ENCODE measurements around the gene PI16.

The PI16 gene

DNA sequence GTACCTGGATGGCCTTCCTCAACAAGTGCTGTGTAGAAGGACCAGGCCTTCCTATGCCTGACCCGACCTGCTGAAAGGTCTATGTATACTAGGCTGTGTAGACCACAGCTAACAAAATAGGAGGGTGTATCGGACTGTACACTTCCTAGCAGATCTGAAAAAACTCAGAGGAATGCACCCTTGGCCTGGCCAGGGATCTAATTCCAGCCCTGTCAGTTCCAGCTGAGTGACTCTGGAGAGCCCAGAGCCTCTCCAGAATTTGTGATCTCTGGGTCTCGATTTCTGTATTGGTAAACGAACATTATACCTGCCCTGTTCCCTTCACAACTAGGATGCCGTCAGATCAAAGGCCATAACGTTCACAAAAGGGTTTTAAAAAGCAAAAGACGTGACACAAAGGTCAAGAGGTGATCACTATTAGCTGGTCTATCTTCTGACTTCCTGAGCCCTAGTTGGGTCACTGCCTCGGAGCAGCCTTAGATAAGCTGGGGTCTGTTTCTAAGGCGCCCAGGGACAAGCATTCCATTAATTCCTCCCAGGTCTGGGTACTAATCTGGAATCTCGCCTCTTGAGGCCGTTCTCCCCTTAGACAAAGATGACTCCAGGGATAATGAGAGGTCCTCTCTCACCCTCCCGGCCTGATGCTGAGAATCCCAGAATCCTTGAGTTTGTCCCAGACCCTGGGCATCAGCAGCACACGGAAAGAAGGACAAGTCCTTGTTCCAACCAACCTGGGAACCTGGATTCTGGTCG, 17.6 kb downstream of the PI16 start:
- Mint-ChIP-seq H3K4me3 (no peak overlapping the region), H3K9me3 (no peaks in the 10 kb centered on the region), H3K36me3 (peaks cover 61% of the 10 kb centered on the region), H3K27me3 (no peaks in the 10 kb centered on the region), H3K4me1 (no peaks in the 10 kb centered on the region), H3K27ac (no peak overlapping the region)
- ATAC-seq: no peak

- Mint-ChIP-seq H3K4me3 (no peak overlapping the region), H3K27ac (no peak overlapping the region), H3K4me1 (peaks cover 10% of the 10 kb centered on the region), H3K27me3 (no peaks in the 10 kb centered on the region), H3K36me3 (peaks cover 68% of the 10 kb centered on the region), H3K9me3 (no peaks in the 10 kb centered on the region)
- no peak for ATAC-seq
Observed at GRCh38 chr6:36973190-36973589, 18.7 kb downstream of the PI16 start.

DNA sequence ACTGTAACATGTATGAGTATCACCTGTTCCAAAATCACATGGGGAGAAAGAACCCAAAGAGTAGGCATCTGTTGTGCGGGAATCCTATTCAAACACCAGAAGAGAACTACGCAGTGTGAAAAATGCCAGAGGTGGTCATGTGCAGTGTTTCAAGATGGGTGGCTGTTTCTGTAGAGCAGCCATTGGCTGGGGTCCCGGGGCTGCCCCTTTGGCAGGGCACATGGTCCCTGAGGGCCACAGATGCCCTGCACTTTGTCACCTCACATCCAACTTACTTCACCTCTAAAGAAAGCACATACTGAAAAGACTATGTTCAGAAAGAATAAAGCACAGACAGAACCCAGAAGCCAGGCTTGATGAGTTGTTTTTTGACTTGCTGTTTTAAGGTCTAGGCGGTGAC, 19.1 kb downstream of the PI16 start:
- Mint-ChIP-seq H3K27ac (no peak overlapping the region), H3K36me3 (peaks cover 66% of the 10 kb centered on the region), H3K27me3 (no peaks in the 10 kb centered on the region), H3K4me3 (no peak overlapping the region), H3K4me1 (peaks cover 10% of the 10 kb centered on the region), H3K9me3 (no peaks in the 10 kb centered on the region)
- no peak for ATAC-seq

DNA sequence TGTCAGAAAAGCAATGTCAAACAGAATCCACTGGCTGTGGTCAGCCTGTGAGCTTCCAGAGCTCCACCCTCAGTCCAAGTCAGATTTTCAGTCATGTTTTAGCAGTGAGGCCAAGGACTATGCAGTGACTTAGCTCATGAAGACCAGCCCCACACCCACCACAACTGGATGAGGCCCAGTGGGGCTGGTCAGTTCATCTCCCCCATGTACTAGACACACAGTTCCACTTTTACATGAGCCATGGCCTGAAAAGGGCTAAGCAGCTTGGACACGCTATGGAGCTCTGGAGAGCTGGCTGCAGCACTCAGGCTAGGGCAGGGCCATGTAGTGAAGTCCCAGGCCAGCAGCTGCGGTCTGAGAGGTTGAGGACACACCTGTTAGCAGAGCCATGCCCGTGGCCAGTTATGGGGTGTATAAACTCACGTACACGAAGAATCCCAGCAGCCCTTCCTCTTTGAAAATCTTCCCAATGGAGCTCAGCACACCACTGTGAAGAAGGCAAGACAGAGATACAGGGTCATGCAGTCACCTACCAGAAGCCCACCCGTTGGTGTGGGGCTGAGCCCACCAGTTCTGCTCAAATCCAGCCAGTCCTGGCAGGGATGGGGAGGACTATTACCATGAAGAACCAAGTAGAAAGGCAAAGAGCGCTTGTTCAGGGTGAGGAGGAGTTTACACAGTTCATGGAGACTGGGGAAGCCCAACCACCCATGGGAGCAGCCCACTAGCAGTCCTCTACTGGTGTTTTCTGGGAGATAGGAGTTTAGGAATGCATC, 20.9 kb downstream of the PI16 start:
- no peak for ATAC-seq
- H3K9me3 Mint-ChIP-seq: no peaks in the 10 kb centered on the region
- H3K4me3 Mint-ChIP-seq: no peak overlapping the region
- no peaks in the 10 kb centered on the region for H3K27me3 Mint-ChIP-seq
- peaks cover 24% of the 10 kb centered on the region for H3K4me1 Mint-ChIP-seq
- peaks cover 54% of the 10 kb centered on the region for H3K36me3 Mint-ChIP-seq
- no peak overlapping the region for H3K27ac Mint-ChIP-seq

- Mint-ChIP-seq H3K36me3 (peaks cover 50% of the 10 kb centered on the region), H3K4me3 (no peak overlapping the region), H3K4me1 (peaks cover 29% of the 10 kb centered on the region), H3K27me3 (no peaks in the 10 kb centered on the region), H3K9me3 (no peaks in the 10 kb centered on the region), H3K27ac (no peak overlapping the region)
- no peak for ATAC-seq
Observed at GRCh38 chr6:36976007-36976264, 21.4 kb downstream of the PI16 start.

GRCh38 chr6:36976509-36976908, 22.0 kb downstream of the PI16 start:
- Mint-ChIP-seq H3K4me3 (no peak overlapping the region), H3K27me3 (no peaks in the 10 kb centered on the region), H3K36me3 (peaks cover 44% of the 10 kb centered on the region), H3K4me1 (peaks cover 35% of the 10 kb centered on the region), H3K9me3 (no peaks in the 10 kb centered on the region), H3K27ac (no peak overlapping the region)
- ATAC-seq: no peak

DNA sequence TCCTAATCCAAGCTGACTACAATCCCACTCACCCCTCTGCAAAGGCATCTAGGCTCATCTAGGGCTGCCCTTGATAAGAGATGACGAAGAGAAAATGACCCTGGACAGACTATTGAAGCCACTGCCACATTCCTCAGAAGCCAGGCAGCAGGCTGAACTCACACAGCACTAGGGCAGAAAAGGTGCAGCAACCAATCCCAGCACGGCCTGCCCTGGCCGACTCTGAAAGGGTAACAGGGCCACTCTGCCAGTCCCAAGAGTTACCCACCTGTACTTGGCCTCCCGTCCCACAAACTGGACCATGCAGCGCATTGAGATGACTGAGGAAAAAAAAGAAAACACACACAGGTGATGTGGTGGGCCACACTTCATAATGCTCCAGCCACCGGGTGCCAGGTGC, 22.4 kb downstream of the PI16 start:
- H3K4me3 Mint-ChIP-seq: no peak overlapping the region
- H3K27ac Mint-ChIP-seq: peak overlapping the region; percentile 45
- no peak for ATAC-seq
- H3K4me1 Mint-ChIP-seq: peaks cover 39% of the 10 kb centered on the region
- H3K9me3 Mint-ChIP-seq: no peaks in the 10 kb centered on the region
- H3K27me3 Mint-ChIP-seq: no peaks in the 10 kb centered on the region
- peaks cover 44% of the 10 kb centered on the region for H3K36me3 Mint-ChIP-seq

DNA sequence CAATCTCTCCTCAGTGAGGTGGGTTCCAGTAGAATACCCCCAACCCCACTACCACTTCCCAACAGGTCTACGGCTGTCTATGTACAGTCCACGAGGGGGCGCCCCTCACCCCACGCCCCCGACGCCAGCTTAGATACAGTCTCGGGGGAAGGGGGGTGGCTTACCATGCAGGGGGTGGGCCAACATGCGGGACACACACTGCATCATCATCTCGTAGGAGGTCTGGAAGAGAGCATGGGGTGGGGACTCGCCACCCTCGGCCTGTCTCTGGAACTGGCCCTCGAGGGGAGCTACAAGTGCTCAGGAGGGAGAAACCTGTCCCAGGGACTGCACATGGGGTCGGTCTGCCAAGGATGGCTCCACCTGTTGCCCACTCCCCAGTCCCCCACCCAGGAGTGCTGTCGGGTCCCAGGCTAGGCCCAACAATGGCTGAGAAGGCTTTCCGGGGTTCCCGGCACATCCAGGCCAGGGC, 23.0 kb downstream of the PI16 start:
- ATAC-seq: peak; percentile 83

GRCh38 chr6:36978421-36979346, 24.1 kb downstream of the PI16 start:
- Mint-ChIP-seq H3K4me3 (no peak overlapping the region), H3K4me1 (peaks cover 43% of the 10 kb centered on the region), H3K9me3 (no peaks in the 10 kb centered on the region), H3K36me3 (peaks cover 38% of the 10 kb centered on the region), H3K27ac (peak overlapping the region; percentile 45), H3K27me3 (no peaks in the 10 kb centered on the region)
- ATAC-seq: no peak

More for the DNA sequence above, 23.0 kb downstream of the PI16 start:
- H3K4me1 Mint-ChIP-seq: peaks cover 43% of the 10 kb centered on the region
- peak overlapping the region; percentile 45 for H3K27ac Mint-ChIP-seq
- no peak overlapping the region for H3K4me3 Mint-ChIP-seq
- no peaks in the 10 kb centered on the region for H3K27me3 Mint-ChIP-seq
- H3K36me3 Mint-ChIP-seq: peaks cover 42% of the 10 kb centered on the region
- H3K9me3 Mint-ChIP-seq: no peaks in the 10 kb centered on the region

- ATAC-seq: no peak
- Mint-ChIP-seq H3K27me3 (no peaks in the 10 kb centered on the region), H3K9me3 (no peaks in the 10 kb centered on the region), H3K4me3 (no peak overlapping the region), H3K36me3 (peaks cover 38% of the 10 kb centered on the region), H3K4me1 (peaks cover 43% of the 10 kb centered on the region), H3K27ac (no peak overlapping the region)
Observed at GRCh38 chr6:36979347-36979742, 24.8 kb downstream of the PI16 start.

- no peak for ATAC-seq
- H3K27me3 Mint-ChIP-seq: no peaks in the 10 kb centered on the region
- peaks cover 43% of the 10 kb centered on the region for H3K4me1 Mint-ChIP-seq
- no peak overlapping the region for H3K4me3 Mint-ChIP-seq
- peaks cover 37% of the 10 kb centered on the region for H3K36me3 Mint-ChIP-seq
- H3K9me3 Mint-ChIP-seq: no peaks in the 10 kb centered on the region
- H3K27ac Mint-ChIP-seq: no peak overlapping the region
Observed at GRCh38 chr6:36980129-36980528, 25.6 kb downstream of the PI16 start.

GRCh38 chr6:36980876-36981619, 26.5 kb downstream of the PI16 start:
- Mint-ChIP-seq H3K9me3 (no peaks in the 10 kb centered on the region), H3K4me3 (no peak overlapping the region), H3K36me3 (peaks cover 28% of the 10 kb centered on the region), H3K4me1 (peaks cover 43% of the 10 kb centered on the region), H3K27ac (no peak overlapping the region), H3K27me3 (no peaks in the 10 kb centered on the region)
- no peak for ATAC-seq

DNA sequence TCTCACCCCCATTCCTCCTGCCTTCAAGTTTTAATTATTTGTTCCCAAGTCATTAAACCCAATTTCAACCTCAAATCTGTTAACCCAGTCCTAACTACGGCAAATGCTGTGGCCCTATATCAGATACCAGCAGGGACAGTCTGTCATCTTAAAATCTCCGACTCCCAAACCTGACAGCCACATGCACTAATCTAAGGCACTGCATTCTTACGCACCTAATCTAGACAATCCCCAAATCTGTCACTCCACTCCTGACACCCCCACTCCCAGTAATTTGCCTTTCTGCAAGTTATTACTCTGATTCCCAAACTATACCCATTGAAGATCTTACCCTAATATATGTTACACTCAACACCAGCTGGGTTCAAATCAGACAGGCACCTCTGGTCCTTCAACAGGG, 29.0 kb downstream of the PI16 start:
- Mint-ChIP-seq H3K27ac (no peak overlapping the region), H3K4me3 (no peak overlapping the region), H3K27me3 (no peaks in the 10 kb centered on the region), H3K36me3 (peaks cover 6% of the 10 kb centered on the region), H3K9me3 (no peaks in the 10 kb centered on the region), H3K4me1 (peaks cover 45% of the 10 kb centered on the region)
- ATAC-seq: no peak

DNA sequence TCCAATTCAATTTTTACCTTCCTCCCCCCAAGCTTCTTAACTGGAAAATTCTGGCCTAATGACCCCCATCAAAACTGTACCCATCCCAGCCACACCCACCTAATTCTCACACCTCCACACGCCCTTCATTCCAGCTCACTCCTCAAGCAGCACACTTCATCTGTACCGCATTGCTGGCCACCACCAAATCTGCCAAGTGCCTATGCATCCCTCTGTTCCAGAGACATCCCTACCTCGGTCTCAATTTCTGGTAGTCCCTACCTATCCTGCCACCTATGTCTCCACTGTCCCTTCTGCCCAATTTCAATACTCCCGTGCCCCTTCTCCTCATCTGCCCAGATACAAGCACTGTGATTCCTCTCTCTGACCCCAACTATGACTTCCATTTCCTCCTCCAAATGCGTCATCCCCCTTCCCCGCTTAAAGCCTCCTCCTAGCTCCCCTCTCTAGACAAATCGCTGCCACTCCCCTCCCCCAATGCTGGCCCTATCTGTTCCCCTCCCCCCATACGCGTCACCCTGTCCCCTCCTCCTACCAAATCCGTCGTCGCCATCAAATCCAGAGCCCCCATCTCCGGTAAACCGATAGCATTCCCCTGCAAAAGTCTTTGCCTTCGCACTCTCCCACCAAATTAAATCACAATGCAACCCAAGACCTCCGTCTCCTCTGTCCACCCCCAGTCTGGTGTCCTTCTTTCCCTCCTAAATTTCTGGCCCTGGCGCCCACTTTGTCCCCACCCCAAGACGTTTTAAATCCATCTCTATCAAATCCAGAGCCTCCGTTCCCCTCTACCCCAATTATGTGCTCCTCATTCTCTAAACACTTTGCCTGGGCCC, 30.3 kb downstream of the PI16 start:
- H3K36me3 Mint-ChIP-seq: peaks cover 6% of the 10 kb centered on the region
- no peak overlapping the region for H3K4me3 Mint-ChIP-seq
- no peaks in the 10 kb centered on the region for H3K9me3 Mint-ChIP-seq
- peaks cover 37% of the 10 kb centered on the region for H3K4me1 Mint-ChIP-seq
- no peak overlapping the region for H3K27ac Mint-ChIP-seq
- no peak for ATAC-seq
- H3K27me3 Mint-ChIP-seq: no peaks in the 10 kb centered on the region
